HG02885 (cell line): ENCODE data around the gene PPIH.
A peak's percentile ranks its signal among the peaks of the same experiment; 100 is the strongest.
"Not testable (repeated sequence)": the region's sequence is repeated elsewhere in the genome, so short reads cannot be mapped to it uniquely, and the experiment has no call there.

Experiments
- ATAC-seq: cut with Tn5 transposase; IDR thresholded peaks from one replicate; pipeline ENCODE4 v1.9.1; 2021; ENCODE audit warnings: mild to moderate bottlenecking; ENCODE audit not compliant: unreplicated experiment, poor library complexity

PPIH gene

GRCh38 chr1:42681741-42682483 is 23.7 kb downstream of the PPIH start, which contains the start of gene YBX1:
YBX1 (plus strand) TSS chr1:42682418; CDS start chr1:42682566, 148 bp downstream.
- ATAC-seq: peak; percentile 86

GRCh38 chr1:42682484-42682738 is 24.2 kb downstream of the PPIH start:
- ATAC-seq: peak; percentile 16

- ATAC-seq: peak; percentile 49
Measured at GRCh38 chr1:42682739-42683531, 24.7 kb downstream of the PPIH start.

- no peak for ATAC-seq
Measured at GRCh38 chr1:42684139-42684538, 25.9 kb downstream of the PPIH start.

GRCh38 chr1:42686418-42686817 is 28.2 kb downstream of the PPIH start:
- no peak for ATAC-seq

- ATAC-seq: no peak
Measured at GRCh38 chr1:42689912-42690311, 31.7 kb downstream of the PPIH start.

- no peak for ATAC-seq
Measured at GRCh38 chr1:42690477-42691156, 32.4 kb downstream of the PPIH start.

GRCh38 chr1:42691157-42691498 is 32.9 kb downstream of the PPIH start:
- no peak for ATAC-seq

GRCh38 chr1:42692461-42692860 is 34.2 kb downstream of the PPIH start:
- no peak for ATAC-seq

- ATAC-seq: no peak
Measured at GRCh38 chr1:42692911-42693310, 34.7 kb downstream of the PPIH start.

- ATAC-seq: no peak
Measured at GRCh38 chr1:42698081-42698813, 40.0 kb downstream of the PPIH start.

GRCh38 chr1:42700006-42700405 is 41.8 kb downstream of the PPIH start:
- no peak for ATAC-seq

GRCh38 chr1:42703888-42704464 is 45.8 kb downstream of the PPIH start:
- no peak for ATAC-seq

- ATAC-seq: not testable (repeated sequence)
Measured at GRCh38 chr1:42712808-42713207, 54.6 kb downstream of the PPIH start.

GRCh38 chr1:42713293-42713692 is 55.1 kb downstream of the PPIH start:
- ATAC-seq: no peak

GRCh38 chr1:42714441-42714840 is 56.2 kb downstream of the PPIH start:
- not testable (repeated sequence) for ATAC-seq

GRCh38 chr1:42720868-42721267 is 62.6 kb downstream of the PPIH start:
- no peak for ATAC-seq

- ATAC-seq: no peak
Measured at GRCh38 chr1:42721926-42722325, 63.7 kb downstream of the PPIH start.

- ATAC-seq: not testable (repeated sequence)
Measured at GRCh38 chr1:42722403-42722802, 64.2 kb downstream of the PPIH start.

GRCh38 chr1:42723511-42723910 is 65.3 kb downstream of the PPIH start:
- ATAC-seq: no peak
